Measurements from ENCODE around the gene FBN1. TPM values are rescaled to one million over a fixed set of nuclear protein-coding genes. Genes with fewer than 3 reads are reported as not detected.

FBN1 gene
- total RNA-seq, 1 experiment from 2014 or later = 17.2 TPM

DNA sequence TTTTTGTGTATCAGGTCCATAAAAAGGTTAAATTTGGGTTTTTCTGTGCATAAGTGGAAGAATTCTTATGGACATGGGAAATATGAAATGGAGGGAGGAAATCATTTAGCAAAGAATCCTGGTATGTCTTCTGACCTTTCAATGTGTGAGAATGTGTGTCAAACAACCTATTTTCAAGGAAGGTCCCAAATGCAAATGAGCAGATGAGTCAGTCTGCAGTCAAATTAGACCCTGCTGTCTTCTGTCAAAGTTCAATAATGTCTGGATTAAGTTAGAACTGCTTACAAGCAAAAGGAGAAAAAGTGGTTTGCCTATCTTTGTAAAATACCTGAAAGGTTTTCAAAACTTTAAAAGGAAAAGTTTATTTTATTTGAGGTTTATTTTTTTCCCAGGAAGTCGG, 15.3 kb downstream of the FBN1 start:
- in situ Hi-C loops (cut with HindIII; ENCODE audit: low sequenced_read_pairs) = no loop called here

DNA sequence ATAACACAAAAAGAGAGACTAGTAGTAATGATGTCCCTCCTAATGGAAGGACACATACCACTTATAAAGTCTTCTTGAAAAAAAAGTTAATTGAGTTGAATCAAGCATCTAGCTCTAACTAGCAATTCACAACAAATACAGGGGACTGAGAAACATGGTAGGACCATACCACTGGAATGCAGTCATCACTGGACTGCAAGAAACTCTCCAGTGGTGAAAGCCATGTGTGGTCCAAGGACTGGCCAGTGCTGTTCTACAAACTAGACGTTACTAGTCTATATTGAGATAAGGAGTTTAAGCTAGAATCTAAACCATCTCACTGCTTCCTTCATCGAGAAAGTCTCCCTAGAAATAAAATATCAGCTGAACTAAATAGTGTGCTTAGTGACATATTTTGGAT, 16.7 kb downstream of the FBN1 start:
- in situ Hi-C loops (cut with HindIII; ENCODE audit: low sequenced_read_pairs) = no loop called here
- no peak for DNase-seq (ENCODE audit: low spot score)

More for the DNA sequence above, 15.3 kb downstream of the FBN1 start:
- no peak for DNase-seq (ENCODE audit: low spot score)

DNA sequence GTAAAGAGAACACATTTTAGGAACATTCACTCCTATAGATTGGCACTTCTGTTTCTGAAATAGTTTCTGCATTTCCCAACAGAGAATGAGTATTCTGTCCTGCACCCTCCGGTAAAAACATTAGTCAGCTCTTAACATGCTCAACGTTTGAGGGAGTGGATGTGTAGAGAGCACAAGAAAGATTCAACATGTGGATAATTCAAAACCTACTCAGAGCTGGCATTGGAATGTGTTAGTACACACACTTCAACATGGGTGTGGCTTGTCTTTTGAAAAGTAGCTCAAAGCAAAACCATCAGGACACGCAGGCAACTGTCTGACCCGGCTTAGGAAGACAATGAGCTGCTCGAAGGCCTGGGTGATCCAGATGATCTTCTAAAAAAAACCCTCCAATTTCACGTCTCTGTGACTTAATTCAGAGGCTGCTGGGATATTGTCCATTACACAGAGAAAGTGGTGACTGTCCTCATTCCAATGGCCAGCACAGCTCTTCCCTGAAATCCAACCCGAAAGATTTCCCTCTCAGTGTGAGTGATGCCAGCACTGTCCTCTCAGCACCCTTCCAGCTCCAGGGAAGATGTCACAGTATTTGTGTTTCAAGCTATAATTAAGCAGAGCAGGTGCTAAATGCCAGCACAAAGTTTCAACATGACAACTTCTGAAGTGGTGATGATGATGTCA, 18.1 kb downstream of the FBN1 start:
- in situ Hi-C loops (cut with HindIII; ENCODE audit: low sequenced_read_pairs) = no loop called here
- DNase-seq (ENCODE audit: low spot score) = no peak

DNA sequence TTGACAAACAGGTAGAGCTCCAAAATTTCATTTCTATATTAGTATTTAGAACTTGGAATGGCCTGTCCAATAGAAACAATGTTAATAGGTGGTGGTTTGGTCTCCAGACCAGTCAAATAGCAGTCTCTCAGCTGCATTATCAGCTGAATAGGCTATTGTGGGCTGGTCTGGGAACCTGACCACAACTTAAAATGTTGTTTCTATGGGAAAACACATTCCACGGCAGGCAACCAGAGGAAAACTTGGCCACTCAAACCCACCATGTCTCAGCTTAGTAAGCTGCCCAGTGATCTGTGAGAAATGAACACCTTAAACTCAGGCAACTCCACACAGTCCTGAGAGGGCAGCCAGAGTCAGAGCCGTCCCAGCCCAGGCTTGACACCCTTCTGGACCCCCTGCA, 20.4 kb downstream of the FBN1 start:
- no peak for DNase-seq (ENCODE audit: low spot score)
- in situ Hi-C loops (cut with HindIII; ENCODE audit: low sequenced_read_pairs) = no loop called here

- no peak for DNase-seq (ENCODE audit: low spot score)
- in situ Hi-C loops (cut with HindIII; ENCODE audit: low sequenced_read_pairs) = no loop called here
These were observed 20.8 kb downstream of the FBN1 start for GRCh38 chr15:48624700-48625099.

GRCh38 chr15:48623456-48623855, 22.1 kb downstream of the FBN1 start:
- in situ Hi-C loops (cut with HindIII; ENCODE audit: low sequenced_read_pairs) = no loop called here
- DNase-seq (ENCODE audit: low spot score) = no peak

DNA sequence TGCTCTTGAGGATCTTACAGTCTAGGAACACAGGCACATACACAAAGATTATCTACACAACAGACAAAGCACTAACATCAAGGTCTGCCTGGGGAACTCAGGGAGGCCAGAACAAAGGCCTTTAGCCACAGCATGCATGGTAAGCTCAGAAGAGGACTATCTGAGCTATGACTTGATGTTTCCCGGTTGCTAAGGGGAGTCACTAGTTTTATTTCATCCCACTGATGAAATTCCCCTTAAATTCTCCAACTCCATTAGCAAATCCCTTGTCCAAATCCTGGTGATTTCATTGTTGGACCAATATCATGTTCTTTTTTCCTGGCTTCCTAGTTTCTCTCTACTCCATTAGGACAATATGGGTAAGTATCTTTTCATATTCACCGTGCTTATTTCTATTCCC, 23.3 kb downstream of the FBN1 start:
- in situ Hi-C loops (cut with HindIII; ENCODE audit: low sequenced_read_pairs) = no loop called here
- no peak for DNase-seq (ENCODE audit: low spot score)

DNA sequence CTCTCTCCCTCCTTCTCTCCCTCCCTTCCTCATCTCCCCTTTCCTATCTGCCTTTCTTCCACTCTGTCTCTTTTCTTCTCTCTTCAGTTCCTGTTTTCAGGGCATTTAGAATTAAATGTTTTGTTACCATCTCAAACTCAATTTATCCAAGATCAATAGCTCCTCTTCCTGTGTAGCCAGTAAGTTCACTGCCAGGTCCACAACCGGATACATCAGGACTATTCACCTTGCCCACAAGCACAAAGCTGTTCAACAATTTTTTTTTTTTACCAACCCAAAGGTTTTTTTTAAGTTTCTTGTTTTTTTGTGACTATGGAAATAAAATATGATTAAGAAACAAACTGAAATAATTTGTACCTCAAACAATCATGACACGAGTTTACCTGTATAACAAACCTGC, 26.1 kb downstream of the FBN1 start:
- in situ Hi-C loops (cut with HindIII; ENCODE audit: low sequenced_read_pairs) = no loop called here
- no peak for DNase-seq (ENCODE audit: low spot score)

DNA sequence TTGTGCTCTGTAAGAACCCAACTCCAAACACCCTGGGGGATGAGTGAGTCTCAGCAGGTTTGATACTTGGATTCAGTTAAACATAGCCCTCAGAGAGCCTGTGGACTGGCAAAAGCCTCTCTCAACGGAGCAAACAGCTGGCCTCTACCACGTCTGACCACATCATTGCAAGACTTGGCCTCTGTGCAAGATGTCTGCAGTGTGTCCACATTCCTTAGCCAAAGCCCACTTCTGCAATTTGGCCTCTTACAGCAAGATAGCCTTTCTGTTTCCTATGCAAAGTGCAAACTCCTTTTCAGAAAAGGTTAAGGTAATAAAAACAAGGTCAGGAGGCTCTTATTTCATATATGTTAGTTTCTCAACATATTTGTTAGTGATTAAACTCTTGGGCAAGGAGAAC, 27.9 kb downstream of the FBN1 start:
- in situ Hi-C loops (cut with HindIII; ENCODE audit: low sequenced_read_pairs) = no loop called here
- DNase-seq (ENCODE audit: low spot score) = no peak

GRCh38 chr15:48616216-48616615, 29.3 kb downstream of the FBN1 start:
- in situ Hi-C loops (cut with HindIII; ENCODE audit: low sequenced_read_pairs) = no loop called here
- no peak for DNase-seq (ENCODE audit: low spot score)

- DNase-seq (ENCODE audit: low spot score) = no peak
These were observed 31.5 kb downstream of the FBN1 start for GRCh38 chr15:48614051-48614450.

DNA sequence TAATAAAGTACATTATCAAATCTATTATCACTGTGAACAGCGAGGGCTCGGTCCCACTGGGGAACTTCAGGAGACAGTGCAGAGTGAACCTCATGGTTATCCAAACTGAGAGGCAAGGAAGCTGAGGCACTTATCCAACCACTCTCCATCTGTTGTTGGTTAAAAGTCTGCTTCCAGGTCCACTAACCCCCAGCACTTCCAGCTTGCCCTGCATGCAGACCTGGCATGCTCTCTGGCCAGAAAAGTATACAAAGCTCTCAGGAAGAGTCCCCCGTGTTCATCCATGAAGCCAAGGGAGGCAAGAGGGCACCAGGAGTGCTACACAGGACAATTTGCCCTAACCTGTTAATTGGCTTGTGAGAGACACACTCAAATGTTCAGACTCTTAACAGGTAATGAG, 36.0 kb downstream of the FBN1 start:
- in situ Hi-C loops (cut with HindIII; ENCODE audit: low sequenced_read_pairs) = no loop called here
- no peak for DNase-seq (ENCODE audit: low spot score)

More at GRCh38 chr15:48614051-48614450, 31.5 kb downstream of the FBN1 start:
- in situ Hi-C loops (cut with HindIII; ENCODE audit: low sequenced_read_pairs) = no loop called here

DNA sequence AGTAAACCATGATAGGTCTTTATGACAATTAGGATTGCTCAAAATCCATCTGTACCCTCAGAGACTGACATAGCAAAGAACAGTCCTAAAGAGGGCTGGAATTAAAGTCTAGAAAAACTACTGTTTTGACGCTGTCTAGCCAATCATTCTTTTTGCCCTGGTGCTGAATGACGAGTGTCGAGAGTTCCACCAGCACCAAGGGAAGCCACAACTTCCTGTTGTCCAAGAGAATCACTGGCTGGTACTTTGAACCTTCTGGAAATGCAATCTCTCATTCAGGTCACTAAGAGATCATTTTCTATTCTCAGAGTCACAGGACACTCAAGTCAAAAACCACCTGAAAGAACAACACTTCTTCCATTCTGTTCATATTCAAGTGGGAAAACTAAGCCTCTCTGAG, 37.7 kb downstream of the FBN1 start:
- in situ Hi-C loops (cut with HindIII; ENCODE audit: low sequenced_read_pairs) = no loop called here
- DNase-seq (ENCODE audit: low spot score) = no peak

GRCh38 chr15:48604567-48604966, 40.9 kb downstream of the FBN1 start:
- in situ Hi-C loops (cut with HindIII; ENCODE audit: low sequenced_read_pairs) = no loop called here
- no peak for DNase-seq (ENCODE audit: low spot score)

DNA sequence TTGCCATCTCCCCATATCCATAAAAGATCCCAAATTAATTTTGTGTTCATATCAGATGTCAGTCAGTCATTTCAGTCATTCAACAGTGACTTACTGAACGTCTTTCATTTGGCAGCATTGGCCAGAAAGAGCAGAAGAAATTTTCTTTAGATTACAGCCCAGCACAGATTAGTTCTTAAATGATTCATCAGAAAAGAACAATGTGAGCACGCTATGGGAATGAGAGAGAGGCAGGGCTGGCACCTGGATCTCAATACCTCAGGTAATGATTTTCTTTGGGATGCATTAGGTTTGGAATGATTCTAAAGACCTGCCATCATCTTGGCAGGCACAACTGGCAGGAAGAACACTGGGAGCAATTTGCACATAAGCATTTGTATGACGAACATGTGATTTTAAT, 41.6 kb downstream of the FBN1 start:
- in situ Hi-C loops (cut with HindIII; ENCODE audit: low sequenced_read_pairs) = no loop called here
- no peak for DNase-seq (ENCODE audit: low spot score)

- in situ Hi-C loops (cut with HindIII; ENCODE audit: low sequenced_read_pairs) = no loop called here
- DNase-seq (ENCODE audit: low spot score) = no peak
These were observed 42.4 kb downstream of the FBN1 start for GRCh38 chr15:48603123-48603500.

GRCh38 chr15:48602358-48603122, 43.0 kb downstream of the FBN1 start:
- no peak for DNase-seq (ENCODE audit: low spot score)
- in situ Hi-C loops (cut with HindIII; ENCODE audit: low sequenced_read_pairs) = no loop called here

DNA sequence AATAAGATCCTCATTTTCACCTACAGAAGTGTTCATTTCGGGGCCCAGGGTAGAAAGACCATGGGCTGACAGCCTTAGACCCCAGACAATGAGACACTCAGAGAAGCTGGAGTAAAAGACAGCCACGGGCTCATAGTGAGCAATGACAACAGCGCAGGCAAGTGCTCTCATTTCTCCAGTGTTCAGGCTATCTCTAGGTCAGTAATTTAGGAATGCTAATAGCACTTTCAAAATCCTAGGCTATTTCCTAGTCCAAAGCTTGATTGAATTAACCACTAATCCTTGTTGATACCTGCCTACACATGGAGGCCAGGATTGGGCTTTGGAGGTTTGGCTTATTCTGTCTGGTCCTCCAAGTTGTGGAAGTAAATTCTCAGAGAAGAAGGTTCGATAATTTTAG, 44.4 kb downstream of the FBN1 start:
- DNase-seq (ENCODE audit: low spot score) = no peak
- in situ Hi-C loops (cut with HindIII; ENCODE audit: low sequenced_read_pairs) = no loop called here

GRCh38 chr15:48596841-48597240, 48.7 kb downstream of the FBN1 start:
- no peak for DNase-seq (ENCODE audit: low spot score)
- in situ Hi-C loops (cut with HindIII; ENCODE audit: low sequenced_read_pairs) = no loop called here

DNA sequence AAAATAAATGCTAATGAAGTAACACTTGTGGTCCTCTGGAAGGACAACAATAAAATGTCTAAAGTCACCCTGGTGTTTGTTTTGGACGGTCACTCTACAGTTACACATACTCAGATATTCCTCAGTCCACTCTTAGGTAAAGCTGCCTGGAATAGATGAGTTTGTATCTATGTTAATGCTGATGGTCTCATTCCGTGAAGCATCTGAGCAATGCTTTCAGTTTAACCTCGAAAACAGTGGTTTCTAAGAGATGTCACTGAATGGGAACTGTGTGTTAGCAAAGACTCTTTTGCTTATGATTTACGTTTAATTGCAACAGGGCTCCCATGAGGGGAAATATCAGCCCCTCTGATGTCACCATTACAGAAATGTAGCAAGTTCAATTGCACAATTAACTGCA, 49.1 kb downstream of the FBN1 start:
- DNase-seq (ENCODE audit: low spot score) = no peak
- in situ Hi-C loops (cut with HindIII; ENCODE audit: low sequenced_read_pairs) = no loop called here

- DNase-seq (ENCODE audit: low spot score) = no peak
- in situ Hi-C loops (cut with HindIII; ENCODE audit: low sequenced_read_pairs) = no loop called here
These were observed 49.5 kb downstream of the FBN1 start for GRCh38 chr15:48595981-48596380.

Measured in G401 (cell line).